Coronary artery (tissue), 2 donors: ENCODE data around the gene CDK16.
"Not testable (repeated sequence)": the region's sequence is repeated elsewhere in the genome, so short reads cannot be mapped to it uniquely, and the experiment has no call there.

Experiments used
- DNase-seq: peaks from one replicate; pipeline ENCODE4 v3.0.0-alpha.2; 2017; ENCODE audit warnings: low spot score
- H3K27ac ChIP-seq, 2 donors: fragments of 200-600 bp; sonication (generic); one replicate each; pipeline ENCODE4 v1.5.1; 2016 to 2019
- H3K4me3 ChIP-seq: fragments of 200-600 bp; sonication (generic); 2 replicates; pipeline ENCODE4 v1.5.1; 2016; ENCODE audit warnings: mild to moderate bottlenecking, moderate library complexity
- TF ChIP-seq, protein P1 (sequence below): fragments of 200-600 bp; sonication (generic); IDR thresholded peaks from one replicate; pipeline ENCODE4 v1.5.1; 2019; ENCODE audit warnings: antibody characterized with exemption

Gene CDK16

GRCh38 chrX:47247206-47247998, 28.9 kb downstream of the CDK16 start:
- TF ChIP-seq, protein P1, sequence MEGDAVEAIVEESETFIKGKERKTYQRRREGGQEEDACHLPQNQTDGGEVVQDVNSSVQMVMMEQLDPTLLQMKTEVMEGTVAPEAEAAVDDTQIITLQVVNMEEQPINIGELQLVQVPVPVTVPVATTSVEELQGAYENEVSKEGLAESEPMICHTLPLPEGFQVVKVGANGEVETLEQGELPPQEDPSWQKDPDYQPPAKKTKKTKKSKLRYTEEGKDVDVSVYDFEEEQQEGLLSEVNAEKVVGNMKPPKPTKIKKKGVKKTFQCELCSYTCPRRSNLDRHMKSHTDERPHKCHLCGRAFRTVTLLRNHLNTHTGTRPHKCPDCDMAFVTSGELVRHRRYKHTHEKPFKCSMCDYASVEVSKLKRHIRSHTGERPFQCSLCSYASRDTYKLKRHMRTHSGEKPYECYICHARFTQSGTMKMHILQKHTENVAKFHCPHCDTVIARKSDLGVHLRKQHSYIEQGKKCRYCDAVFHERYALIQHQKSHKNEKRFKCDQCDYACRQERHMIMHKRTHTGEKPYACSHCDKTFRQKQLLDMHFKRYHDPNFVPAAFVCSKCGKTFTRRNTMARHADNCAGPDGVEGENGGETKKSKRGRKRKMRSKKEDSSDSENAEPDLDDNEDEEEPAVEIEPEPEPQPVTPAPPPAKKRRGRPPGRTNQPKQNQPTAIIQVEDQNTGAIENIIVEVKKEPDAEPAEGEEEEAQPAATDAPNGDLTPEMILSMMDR = no peak
- Histone ChIP-seq H3K4me3 (no peak overlapping the region), H3K27ac (no peak overlapping the region)
- DNase-seq = peak; percentile 66

DNA sequence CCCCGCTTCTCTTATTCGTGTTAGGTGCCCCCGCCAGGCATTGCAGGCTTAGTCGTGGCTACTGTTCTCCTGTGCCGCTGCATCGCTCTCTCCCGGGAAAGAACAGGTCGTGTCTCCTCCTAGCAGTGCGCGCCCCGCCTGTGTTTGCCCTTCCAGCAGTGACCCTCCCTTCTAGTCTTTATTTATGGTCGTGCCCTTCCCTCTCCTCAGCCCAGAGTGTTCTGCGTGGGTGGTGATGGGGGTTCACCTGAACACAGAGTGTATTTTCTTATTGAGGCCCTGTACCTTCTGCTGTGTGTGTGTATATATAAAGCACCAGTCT, 29.5 kb downstream of the CDK16 start:
- TF ChIP-seq, protein P1 = no peak
- H3K27ac ChIP-seq = no peak overlapping the region
- H3K4me3 ChIP-seq = no peak overlapping the region

GRCh38 chrX:47248576-47248975, 30.1 kb downstream of the CDK16 start:
- no peak overlapping the region for H3K27ac ChIP-seq
- TF ChIP-seq, protein P1 = no peak
- DNase-seq = peak; percentile 53

More for the DNA sequence above, 29.5 kb downstream of the CDK16 start:
- peak; percentile 45 for DNase-seq

GRCh38 chrX:47250017-47250347, 31.5 kb downstream of the CDK16 start:
- TF ChIP-seq, protein P1 = no peak
- no peak for DNase-seq
- Histone ChIP-seq H3K4me3 (no peak overlapping the region), H3K27ac (no peak overlapping the region)

More at GRCh38 chrX:47248576-47248975, 30.1 kb downstream of the CDK16 start:
- H3K4me3 ChIP-seq = no peak overlapping the region

GRCh38 chrX:47257620-47258019, 39.1 kb downstream of the CDK16 start:
- not testable (repeated sequence) for H3K4me3 ChIP-seq, H3K27ac ChIP-seq
- peak; percentile 54 for DNase-seq

- TF ChIP-seq, protein P1 = no peak
- no peak for DNase-seq
- no peak overlapping the region for H3K27ac ChIP-seq
- no peak overlapping the region for H3K4me3 ChIP-seq
Observed at GRCh38 chrX:47264483-47265173, 46.1 kb downstream of the CDK16 start.

- no peak for DNase-seq
- no peak overlapping the region for H3K27ac ChIP-seq
- TF ChIP-seq, protein P1 = no peak
- no peak overlapping the region for H3K4me3 ChIP-seq
Observed at GRCh38 chrX:47266643-47267042, 48.2 kb downstream of the CDK16 start.
